IPS-18c (cell line): ENCODE results near the gene TYK2.
"Not testable (repeated sequence)": the region's sequence is repeated elsewhere in the genome, so short reads cannot be mapped to it uniquely, and the experiment has no call there.

Experiments used
- H3K4me3 ChIP-seq: 2 replicates; pipeline ENCODE4 v1.7.0; 2013; ENCODE audit warnings: low read depth, mild to moderate bottlenecking, low read length, moderate library complexity; ENCODE audit not compliant: insufficient read depth
- H3K9me3 ChIP-seq: one replicate; pipeline ENCODE4 v1.6.1; 2013; ENCODE audit warnings: mild to moderate bottlenecking, low read length, moderate library complexity; ENCODE audit not compliant: control insufficient read depth, insufficient read depth

Gene TYK2

GRCh38 chr19:10353793-10354391, 26.5 kb downstream of the TYK2 start:
- no peaks in the 10 kb centered on the region for H3K9me3 ChIP-seq
- peak overlapping the region; percentile 61 for H3K4me3 ChIP-seq

GRCh38 chr19:10352764-10353671, 27.4 kb downstream of the TYK2 start:
- H3K9me3 ChIP-seq: no peaks in the 10 kb centered on the region
- peak overlapping the region; percentile 61 for H3K4me3 ChIP-seq

- H3K4me3 ChIP-seq: no peak overlapping the region
- H3K9me3 ChIP-seq: no peaks in the 10 kb centered on the region
Measured at GRCh38 chr19:10346509-10346908, 33.9 kb downstream of the TYK2 start.

GRCh38 chr19:10344780-10345179, 35.6 kb downstream of the TYK2 start:
- no peak overlapping the region for H3K4me3 ChIP-seq
- H3K9me3 ChIP-seq: no peaks in the 10 kb centered on the region

- Histone ChIP-seq H3K4me3 (no peak overlapping the region), H3K9me3 (no peaks in the 10 kb centered on the region)
Measured at GRCh38 chr19:10343495-10343894, 36.9 kb downstream of the TYK2 start.

GRCh38 chr19:10339977-10340376, 40.4 kb downstream of the TYK2 start:
- H3K4me3 ChIP-seq: no peak overlapping the region
- H3K9me3 ChIP-seq: no peaks in the 10 kb centered on the region

- H3K4me3 ChIP-seq: no peak within 1 kb of the TSS
- H3K9me3 ChIP-seq: no peaks in the 10 kb centered on the region
Measured at GRCh38 chr19:10339380-10339960, 40.9 kb downstream of the TYK2 start, which contains the start of gene ICAM3. Gene ICAM3 (minus strand): TSS chr19:10339624. CDS start chr19:10339614, 10 bp downstream.

- H3K4me3 ChIP-seq: no peak overlapping the region
Measured at GRCh38 chr19:10338940-10339339, 41.4 kb downstream of the TYK2 start.

GRCh38 chr19:10336725-10337124, 43.6 kb downstream of the TYK2 start:
- H3K9me3 ChIP-seq, H3K4me3 ChIP-seq: not testable (repeated sequence)

More at GRCh38 chr19:10338940-10339339, 41.4 kb downstream of the TYK2 start:
- H3K9me3 ChIP-seq: no peaks in the 10 kb centered on the region

- 0 out of 2 replicates have a peak overlapping the region, but pooled peaks have one; percentile 9 for H3K4me3 ChIP-seq
- no peaks in the 10 kb centered on the region for H3K9me3 ChIP-seq
Measured at GRCh38 chr19:10335352-10335985, 44.9 kb downstream of the TYK2 start.

GRCh38 chr19:10334588-10335351, 45.6 kb downstream of the TYK2 start:
- Histone ChIP-seq H3K9me3 (no peaks in the 10 kb centered on the region), H3K4me3 (peak overlapping the region; percentile 95)

- Histone ChIP-seq H3K4me3 (peak overlapping the region; percentile 95), H3K9me3 (no peaks in the 10 kb centered on the region)
Measured at GRCh38 chr19:10333758-10334587, 46.4 kb downstream of the TYK2 start.

GRCh38 chr19:10332965-10333757, 47.2 kb downstream of the TYK2 start, which contains the start of gene RAVER1:
Gene RAVER1 (minus strand): TSS chr19:10333529. CDS start chr19:10333507, 22 bp downstream.
- peak within 1 kb of the TSS; percentile 95 for H3K4me3 ChIP-seq

GRCh38 chr19:10332158-10332964, 48.0 kb downstream of the TYK2 start:
- no peaks in the 10 kb centered on the region for H3K9me3 ChIP-seq
- peak overlapping the region; percentile 95 for H3K4me3 ChIP-seq

More at GRCh38 chr19:10332965-10333757, 47.2 kb downstream of the TYK2 start, which contains the start of gene RAVER1:
- no peaks in the 10 kb centered on the region for H3K9me3 ChIP-seq
